Measurements from ENCODE around the gene PLA2G4D.

Gene PLA2G4D

DNA sequence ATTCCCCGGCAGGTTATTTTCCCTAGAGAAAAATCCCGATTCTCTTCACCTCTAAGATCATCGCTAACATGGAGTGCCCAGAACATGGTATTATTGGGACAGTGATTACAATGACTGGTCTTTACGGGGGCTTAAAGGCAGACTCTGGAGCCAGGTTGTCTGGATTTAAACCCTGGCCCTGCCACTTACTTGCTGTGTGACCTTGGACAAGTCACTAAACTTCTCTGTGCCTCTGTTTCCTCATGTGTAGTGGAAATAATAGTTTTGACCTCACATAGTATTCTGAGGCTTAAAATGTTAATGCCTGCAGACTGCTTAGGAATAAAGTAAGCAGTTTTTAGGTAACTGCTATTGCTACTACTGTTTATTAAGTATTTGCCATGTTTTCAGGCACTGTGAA lies 4.4 kb downstream of the PLA2G4D start:
- no peak for DNase-seq

DNA sequence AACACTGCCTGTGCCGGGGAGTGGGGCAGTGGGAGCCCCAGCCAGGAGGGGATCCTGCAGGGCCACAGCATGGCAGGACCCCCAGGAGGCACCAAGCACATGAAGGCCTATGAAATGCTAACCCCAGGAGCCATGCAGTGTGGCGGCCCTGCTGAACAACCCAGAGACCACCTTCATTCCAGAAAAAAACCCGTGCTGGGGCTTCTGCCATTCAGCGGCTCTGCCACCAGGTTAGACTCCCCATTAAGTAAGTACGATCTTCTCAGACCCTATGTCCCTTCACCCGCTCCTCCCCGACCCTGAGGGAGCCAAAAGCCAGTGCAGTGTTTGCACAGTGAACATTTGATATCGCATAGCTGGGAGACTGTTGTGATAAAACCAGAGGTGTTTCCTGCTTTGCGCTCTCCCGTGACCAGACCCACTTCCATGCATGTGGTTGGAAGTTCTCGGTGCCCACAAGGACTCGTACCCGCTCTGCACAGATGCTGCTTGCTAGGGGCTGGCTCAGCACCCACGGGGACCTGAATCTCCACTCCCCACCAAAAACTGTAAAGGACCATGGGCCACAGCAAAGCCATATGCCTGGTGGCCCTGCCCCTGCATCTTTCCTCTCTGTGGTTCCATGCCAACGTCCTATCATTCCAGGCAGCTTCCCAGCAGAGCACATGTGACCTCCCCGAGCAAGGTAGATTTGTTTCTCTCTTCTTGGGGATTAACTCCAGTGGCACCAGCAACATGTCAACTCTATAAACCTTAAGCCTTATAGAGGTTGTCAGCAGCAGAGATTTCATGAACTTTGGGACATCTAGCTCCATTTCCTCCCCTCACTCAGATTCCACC lies 5.3 kb downstream of the PLA2G4D start:
- no peak for DNase-seq

DNA sequence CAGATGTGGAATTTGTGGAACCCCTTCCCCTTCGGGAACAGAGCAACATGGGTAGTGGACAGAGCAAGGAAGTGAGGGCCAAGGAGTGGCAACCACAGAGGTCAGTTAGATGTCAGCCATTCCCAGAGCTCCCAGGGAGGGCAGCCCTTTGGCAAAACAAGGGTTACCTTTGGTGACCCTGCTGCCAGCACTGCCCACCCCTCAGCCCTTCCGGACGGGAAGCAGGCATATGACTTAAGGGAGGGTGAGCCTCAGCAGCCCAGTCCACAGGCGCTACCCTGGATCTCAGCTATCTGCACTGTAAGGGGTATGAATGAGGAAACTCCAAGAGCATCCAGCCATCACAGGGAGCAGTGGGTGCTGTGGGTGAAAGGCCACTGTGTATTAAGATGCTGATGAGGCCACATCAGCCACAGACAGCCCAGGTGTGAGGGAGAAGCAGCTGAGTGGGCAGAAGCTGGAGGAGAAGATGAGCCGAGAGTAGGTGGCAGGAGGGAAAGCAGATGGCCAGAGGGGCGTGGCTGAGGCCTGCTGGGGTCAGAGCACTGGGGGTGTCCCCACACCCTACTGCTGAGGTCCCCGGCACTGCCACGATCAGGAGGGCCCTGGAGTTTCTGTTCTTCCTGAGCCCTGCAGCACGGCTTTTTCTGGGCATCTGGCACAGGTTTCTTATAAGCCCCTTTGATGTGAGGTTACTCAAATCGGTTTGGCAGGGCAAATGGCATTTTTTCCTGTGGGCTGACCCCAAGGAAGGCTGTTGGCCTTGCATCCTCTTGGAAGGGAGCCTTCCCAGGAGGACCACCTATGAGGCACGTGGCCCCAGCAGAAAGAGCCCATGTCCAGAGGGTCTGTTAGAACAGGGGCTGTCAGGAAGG lies 6.2 kb downstream of the PLA2G4D start:
- DNase-seq: no peak

DNA sequence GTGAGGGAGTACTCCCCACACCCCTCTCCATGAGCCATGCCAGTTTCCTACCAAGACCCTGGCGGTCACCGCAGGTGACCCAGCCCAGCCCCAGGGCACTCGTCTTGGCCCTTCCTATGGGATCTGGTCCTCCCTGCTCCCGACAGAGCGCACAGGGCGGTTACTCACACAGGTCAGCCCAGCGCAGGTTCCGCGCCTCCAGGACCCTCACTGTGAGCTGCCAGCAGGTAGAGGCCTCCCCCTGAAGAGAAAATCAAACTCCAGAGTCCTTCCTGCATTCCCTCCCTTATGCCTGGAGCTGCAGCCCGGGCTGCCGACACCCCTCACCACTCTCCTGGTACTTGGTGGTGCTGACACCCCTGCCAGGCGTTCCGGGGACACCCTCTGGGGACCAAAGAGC lies 6.9 kb downstream of the PLA2G4D start:
- DNase-seq: no peak

DNA sequence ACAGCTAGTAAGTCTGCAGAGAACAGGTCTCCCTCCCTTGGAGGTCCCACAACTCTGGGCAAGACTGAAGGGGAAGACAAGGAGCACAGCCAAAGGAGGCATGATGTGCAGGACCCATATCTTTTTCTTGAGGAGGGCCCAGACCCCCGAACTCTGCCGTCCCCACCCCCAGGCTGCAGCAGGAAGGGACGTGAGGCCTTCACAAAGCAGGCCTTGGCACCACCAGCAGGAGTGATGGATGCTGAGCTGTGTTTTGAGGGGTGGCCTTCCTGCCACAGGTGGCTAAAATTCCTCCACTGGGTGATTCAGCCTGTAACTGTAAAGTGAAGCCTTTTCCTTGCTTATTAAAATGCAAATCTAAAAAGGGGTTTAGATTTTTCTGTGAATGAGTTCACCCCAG lies 8.6 kb downstream of the PLA2G4D start:
- DNase-seq: no peak

DNA sequence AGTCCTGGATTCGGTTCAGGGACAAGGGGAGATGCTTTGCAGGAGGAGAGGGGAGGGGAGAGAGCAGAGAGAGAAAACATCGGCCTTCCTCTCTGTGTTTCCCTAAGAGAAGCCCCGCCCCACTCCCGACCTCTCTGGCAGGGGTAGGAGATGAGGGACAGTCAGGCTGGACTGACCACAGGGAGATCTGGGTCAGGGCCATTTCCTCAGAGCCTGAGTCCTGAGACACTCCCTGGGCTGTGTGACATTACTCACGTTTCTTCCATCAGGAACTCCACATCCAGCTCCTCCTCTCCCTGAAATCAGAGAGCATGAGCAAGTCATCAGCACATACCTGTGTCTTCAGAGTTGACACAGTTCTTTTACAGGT lies 9.1 kb downstream of the PLA2G4D start:
- no peak for DNase-seq

DNA sequence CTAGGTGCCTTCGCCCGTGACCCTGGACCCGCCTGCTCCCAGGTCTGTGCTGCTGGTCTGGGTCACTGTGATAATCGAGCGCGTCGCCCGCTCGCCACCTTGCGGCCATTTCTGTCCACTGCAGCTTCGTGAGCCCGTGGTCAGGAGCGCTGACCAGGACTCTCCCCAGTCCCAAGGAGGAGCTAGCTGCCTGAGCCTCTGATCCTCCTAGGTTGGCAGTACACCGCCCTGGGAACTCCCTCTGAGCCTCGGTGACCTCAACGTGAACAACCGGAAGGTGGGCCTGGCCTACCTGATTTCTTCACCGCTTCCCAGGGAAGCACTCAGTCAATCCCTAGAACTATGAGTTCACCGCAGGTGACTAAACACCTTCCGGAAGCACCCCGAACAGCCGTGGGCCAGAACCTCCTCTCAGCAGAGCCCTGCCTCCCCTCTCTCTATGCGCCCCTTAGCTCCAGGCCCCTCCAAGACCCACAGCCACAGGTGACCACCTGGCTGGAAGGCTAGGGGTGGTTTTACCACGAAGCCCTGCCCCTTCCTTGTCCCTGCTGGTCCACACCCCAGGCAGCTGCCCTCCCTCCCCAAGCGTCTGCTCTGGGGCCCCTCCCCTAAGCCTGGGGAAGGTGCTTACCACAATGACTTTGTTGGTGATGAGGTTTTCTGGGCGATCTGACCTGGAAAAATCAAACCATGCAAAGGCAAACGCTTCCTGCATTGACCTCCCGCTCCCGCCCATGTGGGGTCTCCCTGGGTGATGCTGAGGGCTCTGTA lies 9.7 kb downstream of the PLA2G4D start:
- no peak for DNase-seq

DNA sequence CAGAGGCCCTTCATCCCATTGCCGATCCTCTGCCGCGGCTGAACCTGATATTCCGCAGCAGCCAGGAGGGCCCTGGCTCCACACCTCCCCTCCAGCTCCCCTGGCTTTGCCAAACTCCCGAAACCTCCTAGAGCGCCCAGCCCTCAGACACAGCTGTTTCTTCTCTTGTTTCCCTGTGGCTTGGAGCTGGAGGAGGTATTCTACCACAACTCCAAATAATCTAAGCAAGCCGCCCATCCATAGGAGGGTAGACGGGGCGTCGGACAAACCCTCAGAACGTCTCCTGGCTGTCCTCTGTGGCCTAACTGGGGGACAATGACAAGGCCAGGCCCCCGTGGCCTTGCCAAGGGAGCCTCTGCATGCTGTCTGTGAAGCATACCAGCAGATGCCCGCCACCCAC lies 10.4 kb downstream of the PLA2G4D start:
- no peak for DNase-seq

DNA sequence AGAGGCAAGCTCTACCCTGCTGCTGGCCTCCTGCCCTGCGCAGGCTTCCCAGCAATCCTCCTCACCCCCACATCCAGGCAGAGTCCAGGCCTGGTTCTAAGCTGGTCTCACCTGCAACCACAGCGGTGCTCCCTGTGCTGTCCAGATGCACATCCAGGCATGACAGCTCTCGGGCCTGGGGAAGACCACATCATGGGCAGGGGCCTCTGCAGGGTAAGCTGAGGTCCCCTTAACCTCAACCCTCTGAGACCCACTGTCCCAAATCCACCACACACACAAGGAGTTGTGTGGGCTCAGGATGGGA lies 10.8 kb downstream of the PLA2G4D start:
- DNase-seq: no peak

DNA sequence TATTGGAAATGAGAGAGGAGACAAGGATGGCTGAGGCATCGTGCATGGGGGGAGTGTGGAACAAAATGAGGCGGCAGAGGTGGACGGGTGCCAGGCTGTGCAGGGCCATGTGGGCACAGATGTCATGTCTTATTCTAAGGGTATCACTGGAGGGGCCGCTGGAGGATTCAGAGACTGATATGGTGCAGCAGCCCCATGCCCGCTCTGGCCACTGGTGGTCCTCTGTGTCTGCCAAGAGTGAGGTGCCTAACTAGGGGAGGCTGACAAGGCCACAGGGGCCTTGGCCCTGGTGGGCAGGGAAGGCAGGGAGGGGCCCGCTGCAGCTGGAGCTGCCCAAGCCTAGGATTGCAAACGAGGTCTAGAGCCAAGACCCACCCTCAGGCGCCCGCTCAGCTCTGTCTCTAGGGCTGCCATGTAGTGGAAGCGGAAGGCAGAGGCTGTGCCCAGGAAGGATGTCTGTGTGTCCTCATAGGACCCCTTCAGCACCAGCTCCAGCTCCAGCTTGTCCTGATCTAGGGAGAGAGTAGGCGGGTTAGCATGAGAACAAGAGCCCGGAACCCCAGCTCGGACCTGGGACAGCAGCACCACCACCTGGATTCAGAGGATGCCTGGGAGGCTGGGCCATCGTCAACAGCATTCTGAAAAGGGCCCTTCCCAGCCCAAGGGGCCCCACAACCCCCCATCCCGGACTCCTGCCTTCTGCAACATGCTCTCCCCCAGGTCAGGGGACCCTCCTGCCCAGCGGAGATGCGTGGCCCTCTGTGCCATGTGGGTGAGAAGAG lies 11.3 kb downstream of the PLA2G4D start:
- no peak for DNase-seq

DNA sequence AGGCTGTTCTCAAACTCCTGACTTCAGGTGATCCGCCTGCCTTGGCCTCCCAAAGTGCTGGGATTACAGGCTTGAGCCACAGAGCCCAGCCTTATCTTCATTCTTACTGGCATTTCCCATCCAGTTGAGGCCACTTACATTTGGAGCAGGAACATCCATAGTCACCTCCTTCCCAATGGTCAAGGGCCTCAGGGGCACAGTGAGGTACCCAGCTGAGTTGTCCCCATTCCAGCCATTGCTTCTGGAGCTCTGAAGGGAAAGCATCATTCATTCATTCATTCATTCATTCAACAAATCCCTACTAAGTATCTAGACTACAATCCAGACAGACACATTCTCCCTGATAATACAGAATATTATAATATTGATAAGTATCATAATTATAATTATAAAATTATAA lies 12.2 kb downstream of the PLA2G4D start:
- DNase-seq: no peak

DNA sequence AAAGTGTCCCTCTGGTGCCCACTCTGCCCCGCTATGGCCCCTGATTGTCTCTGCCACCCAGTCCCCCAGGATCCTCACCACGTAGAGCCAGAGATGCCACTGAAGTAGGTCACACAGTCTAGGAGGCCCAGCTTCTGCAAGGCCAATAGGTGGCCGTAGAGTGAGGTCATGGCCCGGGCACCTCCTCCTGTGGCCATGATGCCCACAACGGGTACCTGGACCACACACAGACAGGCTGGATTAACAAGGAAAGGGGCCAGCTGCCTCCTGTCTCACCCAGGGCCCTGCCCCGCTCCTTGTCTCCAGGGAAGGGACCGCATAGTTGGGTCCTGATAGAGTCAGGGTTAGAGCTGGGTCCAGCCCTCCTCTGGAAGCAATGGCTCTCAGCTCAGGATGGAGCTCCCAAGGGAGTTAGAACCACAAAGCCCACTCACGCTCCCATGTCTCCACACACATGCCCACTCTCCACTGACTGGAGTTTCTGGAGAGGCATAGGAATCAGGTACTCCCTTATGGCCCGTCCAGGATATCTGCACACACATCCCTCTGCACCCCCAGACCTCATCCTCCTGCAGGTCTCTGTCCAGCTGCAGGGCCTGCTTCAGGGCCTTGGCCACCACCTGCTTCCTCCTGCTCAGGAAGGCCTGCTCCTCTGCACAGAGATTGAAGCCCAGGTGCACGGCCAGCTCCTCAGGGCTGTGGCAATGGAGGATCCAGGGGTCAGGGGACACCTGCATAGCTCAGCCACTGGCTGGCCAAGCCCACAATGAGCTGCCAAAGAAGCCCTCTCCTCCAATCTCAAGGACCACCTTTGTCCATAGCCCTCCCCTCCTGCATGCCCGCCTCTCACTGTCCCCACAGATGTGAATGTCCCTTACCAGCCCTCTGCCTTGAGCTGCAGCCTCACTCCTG lies 13.2 kb downstream of the PLA2G4D start:
- DNase-seq: no peak

DNA sequence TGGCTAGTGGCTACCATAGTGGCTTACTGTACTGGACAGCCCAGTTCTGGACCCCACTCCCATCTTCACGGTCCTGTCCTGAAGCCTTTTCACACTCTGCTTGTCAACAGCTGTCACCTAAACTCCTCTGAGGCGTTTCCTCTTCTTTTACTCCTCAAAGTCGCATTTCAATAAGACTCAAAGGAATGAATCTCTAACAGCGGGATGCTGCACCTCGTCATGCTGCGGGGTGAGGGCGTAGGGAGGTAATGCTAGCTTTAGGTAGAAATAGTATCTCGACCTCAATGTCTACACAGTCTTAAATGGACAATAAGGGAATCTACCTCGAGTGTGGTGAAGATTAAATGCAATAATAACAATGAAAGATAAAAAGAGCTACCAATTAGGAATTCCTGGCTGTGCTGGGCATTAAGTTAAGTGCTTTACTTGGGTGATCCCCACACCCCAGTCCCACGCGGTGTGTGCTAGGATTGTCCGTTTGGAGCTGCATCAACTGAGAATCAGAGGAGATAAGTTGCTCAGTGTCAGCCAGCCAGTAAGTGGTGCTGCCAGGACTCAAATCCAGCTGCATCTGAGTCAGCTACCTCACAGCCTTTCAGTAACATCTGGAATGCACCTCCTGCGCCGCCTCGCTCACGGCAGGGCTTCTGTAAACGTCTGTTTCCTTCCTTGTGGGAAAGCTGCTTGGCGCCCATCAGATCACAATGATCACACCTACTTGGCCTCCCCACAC lies 14.0 kb downstream of the PLA2G4D start:
- DNase-seq: no peak

DNA sequence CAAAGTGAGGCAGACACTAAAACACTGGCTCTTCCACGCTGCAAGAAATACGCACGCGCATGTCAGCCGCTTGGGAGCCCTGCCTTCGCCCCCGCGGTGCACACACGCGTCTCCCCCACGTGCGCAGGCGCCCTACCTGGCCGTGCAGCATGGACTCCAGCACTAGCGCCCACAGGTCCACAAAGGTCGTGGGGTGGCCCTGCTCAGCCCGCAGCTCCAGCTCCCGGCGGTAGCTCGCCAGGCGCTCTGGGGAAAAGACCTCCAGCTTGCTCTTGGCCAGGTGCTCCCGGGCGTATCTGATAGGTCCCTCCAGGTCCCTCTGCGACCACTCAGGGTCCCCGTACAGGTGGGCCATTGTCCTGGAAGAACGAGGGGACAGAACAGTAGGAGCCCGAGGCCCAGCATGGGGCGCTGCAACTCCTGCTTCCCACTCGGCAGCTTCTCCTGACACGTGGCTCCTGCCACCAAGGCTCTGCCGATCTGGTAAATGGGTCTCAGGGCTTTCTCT lies 14.9 kb downstream of the PLA2G4D start:
- no peak for DNase-seq

DNA sequence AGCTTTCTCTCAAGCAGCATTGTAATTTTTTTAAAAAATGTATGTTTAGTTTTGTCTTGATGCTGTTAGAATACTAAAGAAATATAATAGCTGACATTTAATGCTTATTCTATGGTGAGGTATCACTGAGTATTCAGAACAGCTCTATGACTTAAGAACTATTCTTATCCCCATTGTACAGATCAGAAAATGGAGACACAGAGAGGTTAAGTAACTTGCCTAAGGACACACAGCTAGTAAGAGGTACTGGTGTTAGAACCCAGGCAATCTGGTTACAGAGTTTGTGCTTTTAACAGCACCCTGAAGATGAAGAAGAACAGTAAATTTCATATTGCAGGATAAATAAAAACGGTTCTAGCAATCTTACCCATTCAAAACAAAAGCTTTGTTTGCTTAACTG lies 15.5 kb downstream of the PLA2G4D start:
- DNase-seq: no peak

DNA sequence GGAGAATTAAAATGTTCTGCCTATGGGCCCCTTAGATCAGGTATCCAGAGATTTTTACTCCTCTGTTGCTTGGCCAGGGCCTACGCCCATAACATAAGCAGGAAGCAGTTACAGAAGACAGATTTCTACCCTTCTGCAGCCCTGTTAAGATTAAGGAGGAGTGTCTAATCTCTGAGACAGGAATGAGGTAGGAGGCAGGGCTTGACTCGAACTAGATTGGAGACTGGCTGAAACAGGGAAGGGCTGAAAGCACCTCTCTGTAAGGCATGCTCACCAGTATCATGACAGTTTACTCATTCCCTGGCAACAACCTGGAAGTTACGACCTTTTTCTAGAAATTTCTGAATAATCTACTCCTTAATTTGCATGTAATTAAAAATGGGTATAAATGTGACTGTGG lies 16.7 kb downstream of the PLA2G4D start:
- DNase-seq: no peak

DNA sequence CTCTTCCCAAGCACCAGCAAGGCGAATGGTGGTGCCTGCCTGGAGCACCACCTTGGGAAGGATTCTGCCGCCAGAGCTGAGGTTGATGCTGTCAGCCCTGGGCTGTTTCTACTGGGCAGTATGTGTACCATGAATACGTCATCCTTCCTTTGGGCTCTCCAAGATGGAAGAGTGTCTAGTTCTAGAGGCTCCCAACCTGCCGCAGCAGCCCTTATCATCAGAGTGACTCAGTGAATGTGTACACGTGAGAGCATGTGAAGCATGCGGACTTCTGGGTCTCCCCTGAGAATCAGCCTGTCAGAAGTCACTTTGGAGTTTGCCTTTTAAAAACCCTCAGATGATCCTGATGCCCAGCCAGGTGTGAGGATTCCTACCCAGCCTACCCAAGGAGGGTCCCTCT lies 20.9 kb downstream of the PLA2G4D start:
- DNase-seq: no peak

DNA sequence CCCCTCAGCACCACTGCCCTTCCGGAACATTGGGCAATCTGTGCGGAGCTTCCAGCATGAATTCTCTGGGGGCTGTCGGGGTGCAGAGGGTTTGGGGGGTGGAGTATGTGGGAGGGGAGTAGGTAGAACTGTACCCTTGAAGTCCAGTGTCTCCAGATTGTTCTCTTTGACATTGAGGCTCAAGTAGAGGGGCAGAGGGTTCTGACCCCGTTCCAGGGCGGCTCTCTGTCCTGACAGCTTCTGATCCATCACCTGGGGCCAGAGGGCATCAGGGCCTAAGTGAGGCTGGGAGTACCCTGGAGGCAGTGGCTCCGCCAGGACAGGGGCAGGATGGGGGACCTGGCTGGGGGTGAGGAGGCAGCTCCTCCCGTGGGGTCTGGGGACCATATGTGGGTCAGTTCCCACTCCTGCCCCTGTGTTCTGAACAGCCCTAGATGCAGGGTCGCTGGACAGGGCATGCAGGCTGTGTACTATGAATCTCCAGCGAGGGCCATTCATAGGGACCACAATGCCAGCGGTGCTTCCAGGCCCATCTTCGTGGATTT lies 22.1 kb downstream of the PLA2G4D start:
- DNase-seq: no peak

DNA sequence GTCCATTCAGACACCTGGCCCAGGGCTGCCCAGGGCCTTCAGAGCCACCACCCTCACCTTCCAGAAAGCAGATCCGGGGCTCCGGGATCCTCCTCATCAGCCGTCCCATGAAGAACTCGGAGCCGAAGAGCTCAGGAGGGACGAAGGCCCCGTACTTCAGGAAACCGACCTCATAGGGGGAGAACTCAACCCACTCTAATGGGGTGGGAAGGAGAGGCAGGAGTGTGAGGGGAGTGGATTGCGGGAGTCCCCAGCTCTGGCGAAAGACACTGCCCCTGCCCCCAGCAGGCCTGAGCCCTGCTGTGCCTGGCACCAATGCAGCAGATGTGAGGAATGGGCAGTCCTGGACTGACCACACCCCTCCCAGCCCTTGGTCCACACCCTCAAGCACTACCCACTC lies 22.6 kb downstream of the PLA2G4D start:
- no peak for DNase-seq

DNA sequence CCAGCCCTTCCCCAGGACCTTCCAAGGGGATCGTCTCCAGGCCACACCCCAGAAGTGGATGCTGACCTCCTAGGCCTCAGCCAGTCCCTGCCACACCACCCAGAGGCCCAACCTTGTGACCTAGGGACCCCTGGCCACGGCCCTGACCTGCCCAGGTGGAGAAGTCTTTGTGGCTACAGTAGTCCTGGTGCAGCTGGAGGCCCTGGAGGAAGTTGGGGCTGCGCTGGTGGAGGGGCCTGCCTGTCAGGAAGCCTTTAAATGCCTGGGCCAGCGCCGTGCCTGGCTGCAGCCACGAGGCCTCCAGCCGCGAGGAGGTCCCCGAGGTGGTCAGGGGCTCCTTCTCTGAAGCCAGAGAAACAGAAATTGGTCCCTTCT lies 23.4 kb downstream of the PLA2G4D start:
- no peak for DNase-seq

Data from NCI-H1105 (cell line).